ENCODE results near the gene GALNT8.

Gene GALNT8

GRCh38 chr12:4780641-4781611, 60.7 kb downstream of the GALNT8 start:
- Histone ChIP-seq H3K4me2 (ENCODE audit: low read depth, low read length, poor library complexity, severe bottlenecking) (no peak overlapping the region), H3K79me2 (ENCODE audit: insufficient read depth, low read length) (no peaks in the 10 kb centered on the region), H3K36me3 (ENCODE audit: low read length) (no peaks in the 10 kb centered on the region), H3K9me2 (replicated peaks; ENCODE audit: insufficient read depth, low read length) (no peaks in the 10 kb centered on the region), H3K9me3 (ENCODE audit: insufficient read depth, low read length) (no peaks in the 10 kb centered on the region; the same call in 1 of the 2 replicates), H3F3A (ENCODE audit: insufficient read depth) (no peaks in the 10 kb centered on the region), H4K20me1 (ENCODE audit: low read depth, low read length) (no peaks in the 10 kb centered on the region), H3K9ac (ENCODE audit: low read length) (no peak overlapping the region), H3K4me3 (ENCODE audit: insufficient read depth, low read length, poor library complexity, severe bottlenecking) (no peak overlapping the region), H3K27me3 (ENCODE audit: low read length) (no peaks in the 10 kb centered on the region), H3K27ac (ENCODE audit: low read depth, low read length) (no peak overlapping the region), H2AFZ (ENCODE audit: low read depth, low read length, severe bottlenecking) (no peak overlapping the region)
- TF ChIP-seq EZH2phosphoT487 (conservative IDR thresholded peaks at IDR 0.05; ENCODE audit: low read length) = no peak
- TF ChIP-seq CTCF (IDR thresholded peaks at IDR 0.05; ENCODE audit: insufficient read depth, low read length, poor library complexity, severe bottlenecking) = no peak

GRCh38 chr12:4784404-4785054, 64.3 kb downstream of the GALNT8 start:
- Histone ChIP-seq H3K36me3 (ENCODE audit: low read length) (no peaks in the 10 kb centered on the region), H3K4me2 (ENCODE audit: low read depth, low read length, poor library complexity, severe bottlenecking) (no peak overlapping the region), H3K27me3 (ENCODE audit: low read length) (no peaks in the 10 kb centered on the region), H3K4me3 (ENCODE audit: insufficient read depth, low read length, poor library complexity, severe bottlenecking) (no peak overlapping the region), H4K20me1 (ENCODE audit: low read depth, low read length) (no peaks in the 10 kb centered on the region), H3K79me2 (ENCODE audit: insufficient read depth, low read length) (no peaks in the 10 kb centered on the region), H3K27ac (ENCODE audit: low read depth, low read length) (no peak overlapping the region), H3K9me3 (ENCODE audit: insufficient read depth, low read length) (no peaks in the 10 kb centered on the region; the same call in 1 of the 2 replicates), H3K9me2 (replicated peaks; ENCODE audit: insufficient read depth, low read length) (no peaks in the 10 kb centered on the region), H2AFZ (ENCODE audit: low read depth, low read length, severe bottlenecking) (no peak overlapping the region), H3K9ac (ENCODE audit: low read length) (no peak overlapping the region), H3F3A (ENCODE audit: insufficient read depth) (no peaks in the 10 kb centered on the region)
- TF ChIP-seq CTCF (IDR thresholded peaks at IDR 0.05; ENCODE audit: insufficient read depth, low read length, poor library complexity, severe bottlenecking) (no peak), EZH2phosphoT487 (conservative IDR thresholded peaks at IDR 0.05; ENCODE audit: low read length) (no peak)

GRCh38 chr12:4786795-4787194, 66.6 kb downstream of the GALNT8 start:
- no peaks in the 10 kb centered on the region for H3K79me2 ChIP-seq (ENCODE audit: insufficient read depth, low read length)
- H3F3A ChIP-seq (ENCODE audit: insufficient read depth) = no peaks in the 10 kb centered on the region
- no peak overlapping the region for H2AFZ ChIP-seq (ENCODE audit: low read depth, low read length, severe bottlenecking)
- H3K27me3 ChIP-seq (ENCODE audit: low read length) = no peaks in the 10 kb centered on the region
- no peaks in the 10 kb centered on the region for H4K20me1 ChIP-seq (ENCODE audit: low read depth, low read length)
- H3K27ac ChIP-seq (ENCODE audit: low read depth, low read length) = no peak overlapping the region
- H3K9me2 ChIP-seq (replicated peaks; ENCODE audit: insufficient read depth, low read length) = no peaks in the 10 kb centered on the region
- no peaks in the 10 kb centered on the region for H3K36me3 ChIP-seq (ENCODE audit: low read length)
- H3K9ac ChIP-seq (ENCODE audit: low read length) = no peak overlapping the region
- H3K4me3 ChIP-seq (ENCODE audit: insufficient read depth, low read length, poor library complexity, severe bottlenecking) = no peak overlapping the region
- H3K9me3 ChIP-seq (ENCODE audit: insufficient read depth, low read length) = no peaks in the 10 kb centered on the region; the same call in 1 of the 2 replicates
- no peak overlapping the region for H3K4me2 ChIP-seq (ENCODE audit: low read depth, low read length, poor library complexity, severe bottlenecking)
- no peak for TF ChIP-seq EZH2phosphoT487 (conservative IDR thresholded peaks at IDR 0.05; ENCODE audit: low read length)
- no peak for TF ChIP-seq CTCF (IDR thresholded peaks at IDR 0.05; ENCODE audit: insufficient read depth, low read length, poor library complexity, severe bottlenecking)

Data from SU-DHL-6 (cell line).